Muscle layer of duodenum (tissue), 2 donors: ENCODE data around the gene GRIA1.

Experiments
- H3K27ac ChIP-seq: one replicate; pipeline ENCODE4 v1.7.0; 2013; ENCODE audit warnings: mild to moderate bottlenecking, low read length
- H3K27me3 ChIP-seq: one replicate; pipeline ENCODE4 v1.7.0; 2013; ENCODE audit warnings: low read depth, mild to moderate bottlenecking, control low read depth, low read length
- H3K36me3 ChIP-seq, 2 donors: one replicate each; pipeline ENCODE4 v1.7.0; 2013; ENCODE audit warnings: low read length in 2 of 2, control low read depth in 1 of 2, mild to moderate bottlenecking in 1 of 2; ENCODE audit not compliant: insufficient read depth in 2 of 2, control insufficient read depth in 1 of 2
- H3K4me1 ChIP-seq, 2 donors: one replicate each; pipeline ENCODE4 v1.7.0; 2013; ENCODE audit warnings: low read length in 2 of 2, mild to moderate bottlenecking in 2 of 2, control low read depth in 1 of 2, moderate library complexity in 1 of 2; ENCODE audit not compliant: insufficient read depth in 2 of 2, control insufficient read depth in 1 of 2
- H3K4me3 ChIP-seq, 2 donors: one replicate each; pipeline ENCODE4 v1.7.0; 2013; ENCODE audit warnings: low read length in 2 of 2, low read depth in 1 of 2, mild to moderate bottlenecking in 1 of 2
- H3K9me3 ChIP-seq, 2 donors: one replicate each; pipeline ENCODE4 v1.7.0; 2013; ENCODE audit warnings: low read length in 2 of 2, control low read depth in 1 of 2, mild to moderate bottlenecking in 1 of 2; ENCODE audit not compliant: control insufficient read depth in 1 of 2
- donor health status: healthy.

Gene GRIA1

DNA sequence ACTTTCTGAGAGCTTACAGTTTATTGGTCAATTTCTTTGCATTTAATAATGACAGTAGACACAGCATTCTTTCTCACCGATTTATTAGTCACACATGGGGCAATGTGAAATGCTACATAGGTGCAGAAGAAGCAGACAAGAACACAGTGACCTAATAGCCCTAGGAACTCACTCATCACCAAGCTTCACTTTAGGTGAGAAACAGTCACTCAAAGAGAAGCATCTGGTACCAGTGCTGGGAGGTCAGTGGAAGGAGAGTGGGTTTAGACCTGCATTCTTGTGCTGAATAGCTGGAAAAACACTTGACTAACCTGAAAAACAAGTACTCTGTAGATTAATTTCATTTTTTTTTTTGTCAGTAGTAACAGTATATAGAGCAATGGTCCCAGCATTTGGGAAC lies 179.6 kb downstream of the GRIA1 start:
- H3K27ac ChIP-seq, result no peak overlapping the region
- no peak overlapping the region for H3K4me3 ChIP-seq
- no peaks in the 10 kb centered on the region for H3K4me1 ChIP-seq
- H3K9me3 ChIP-seq, result no peaks in the 10 kb centered on the region
- H3K36me3 ChIP-seq, result no peaks in the 10 kb centered on the region
- H3K27me3 ChIP-seq, result no peaks in the 10 kb centered on the region

- Histone ChIP-seq H3K27me3 (no peaks in the 10 kb centered on the region), H3K36me3 (no peaks in the 10 kb centered on the region), H3K4me3 (no peak overlapping the region), H3K4me1 (no peaks in the 10 kb centered on the region), H3K9me3 (no peaks in the 10 kb centered on the region), H3K27ac (no peak overlapping the region)
These were observed 181.3 kb downstream of the GRIA1 start for GRCh38 chr5:153671653-153672346.

GRCh38 chr5:153672347-153673090 lies 182.0 kb downstream of the GRIA1 start:
- H3K27ac ChIP-seq, result no peak overlapping the region
- H3K4me3 ChIP-seq, result no peak overlapping the region
- H3K27me3 ChIP-seq, result no peaks in the 10 kb centered on the region

GRCh38 chr5:153674356-153674755 lies 183.9 kb downstream of the GRIA1 start:
- Histone ChIP-seq H3K36me3 (no peaks in the 10 kb centered on the region), H3K4me3 (no peak overlapping the region), H3K27ac (no peak overlapping the region), H3K27me3 (no peaks in the 10 kb centered on the region), H3K9me3 (no peaks in the 10 kb centered on the region), H3K4me1 (no peaks in the 10 kb centered on the region)

More at GRCh38 chr5:153672347-153673090, 182.0 kb downstream of the GRIA1 start:
- H3K9me3 ChIP-seq, result no peaks in the 10 kb centered on the region
- no peaks in the 10 kb centered on the region for H3K36me3 ChIP-seq
- no peaks in the 10 kb centered on the region for H3K4me1 ChIP-seq

GRCh38 chr5:153676406-153676805 lies 185.9 kb downstream of the GRIA1 start:
- Histone ChIP-seq H3K9me3 (no peaks in the 10 kb centered on the region), H3K27ac (no peak overlapping the region), H3K4me3 (no peak overlapping the region), H3K4me1 (no peaks in the 10 kb centered on the region), H3K27me3 (no peaks in the 10 kb centered on the region), H3K36me3 (no peaks in the 10 kb centered on the region)

DNA sequence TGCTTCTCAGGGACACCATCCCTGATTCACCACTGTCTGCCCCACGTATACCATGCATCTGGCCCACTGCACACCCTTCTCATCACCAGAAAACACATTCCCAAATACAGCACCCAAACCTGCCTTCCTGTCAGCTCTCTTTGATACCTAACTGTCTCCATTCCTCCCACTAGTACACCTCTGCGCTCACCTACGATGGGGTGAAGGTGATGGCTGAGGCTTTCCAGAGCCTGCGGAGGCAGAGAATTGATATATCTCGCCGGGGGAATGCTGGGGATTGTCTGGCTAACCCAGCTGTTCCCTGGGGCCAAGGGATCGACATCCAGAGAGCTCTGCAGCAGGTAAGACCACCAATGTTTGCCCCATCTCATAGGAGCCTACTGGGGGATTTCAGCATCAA lies 186.4 kb downstream of the GRIA1 start:
- H3K9me3 ChIP-seq, result no peaks in the 10 kb centered on the region
- no peak overlapping the region for H3K4me3 ChIP-seq
- no peaks in the 10 kb centered on the region for H3K4me1 ChIP-seq
- no peaks in the 10 kb centered on the region for H3K27me3 ChIP-seq
- H3K36me3 ChIP-seq, result no peaks in the 10 kb centered on the region
- H3K27ac ChIP-seq, result no peak overlapping the region

DNA sequence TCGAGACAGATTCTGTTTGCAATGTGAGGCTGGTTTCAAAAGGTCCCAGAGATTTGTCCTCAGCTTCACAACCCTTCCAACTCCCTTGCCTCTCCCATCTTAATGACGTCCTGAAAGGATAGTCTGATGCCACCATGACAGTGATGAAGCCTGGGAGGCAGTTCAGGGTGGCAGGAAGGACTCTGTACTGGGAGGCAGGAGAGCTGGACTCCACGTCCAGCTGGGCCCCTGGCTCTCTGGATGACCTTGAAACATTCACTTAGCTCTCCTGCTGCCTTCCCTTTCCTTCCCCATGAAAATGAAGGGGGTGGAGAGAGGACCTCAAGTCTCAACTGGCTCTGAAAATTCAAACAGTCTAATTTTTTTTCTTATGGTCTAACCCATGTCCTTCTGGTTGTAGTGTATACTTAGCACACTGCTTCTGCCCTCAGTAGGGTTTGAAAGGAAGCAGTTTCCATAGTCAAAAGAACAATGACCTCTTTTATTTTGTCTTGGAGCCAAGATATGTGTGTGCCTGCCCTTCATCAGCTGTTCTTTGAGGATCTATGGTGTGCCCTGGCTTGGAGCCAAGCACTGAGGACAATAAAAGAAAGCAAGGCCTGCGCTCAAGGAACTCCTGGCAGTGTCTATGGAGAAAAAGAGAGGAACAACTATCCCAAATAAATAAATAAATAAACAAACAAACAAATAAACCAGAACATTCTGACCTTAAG lies 188.3 kb downstream of the GRIA1 start:
- Histone ChIP-seq H3K4me3 (no peak overlapping the region), H3K27ac (no peak overlapping the region), H3K27me3 (no peaks in the 10 kb centered on the region), H3K9me3 (no peaks in the 10 kb centered on the region), H3K4me1 (no peaks in the 10 kb centered on the region), H3K36me3 (no peaks in the 10 kb centered on the region)

DNA sequence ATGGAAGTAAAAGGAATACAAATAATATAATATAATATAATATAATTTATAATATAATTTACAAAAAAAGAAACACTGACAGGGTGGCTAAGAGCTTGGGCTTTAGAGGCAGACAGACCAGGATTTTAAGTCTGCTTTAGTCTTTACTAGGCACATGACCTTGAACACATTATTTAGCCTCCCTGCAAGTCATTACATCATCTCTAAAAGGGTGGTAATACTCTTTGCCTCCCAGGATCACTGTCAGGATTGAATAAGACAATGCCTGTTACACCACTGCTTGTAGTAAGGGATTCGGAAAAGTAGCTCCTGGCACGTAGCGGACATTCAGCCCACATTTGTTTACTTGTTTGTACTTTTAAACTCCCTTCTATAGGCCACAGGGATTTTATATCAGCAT lies 199.8 kb downstream of the GRIA1 start:
- Histone ChIP-seq H3K27me3 (no peaks in the 10 kb centered on the region), H3K4me3 (no peak overlapping the region), H3K27ac (no peak overlapping the region), H3K4me1 (no peaks in the 10 kb centered on the region), H3K9me3 (no peaks in the 10 kb centered on the region), H3K36me3 (no peaks in the 10 kb centered on the region)

DNA sequence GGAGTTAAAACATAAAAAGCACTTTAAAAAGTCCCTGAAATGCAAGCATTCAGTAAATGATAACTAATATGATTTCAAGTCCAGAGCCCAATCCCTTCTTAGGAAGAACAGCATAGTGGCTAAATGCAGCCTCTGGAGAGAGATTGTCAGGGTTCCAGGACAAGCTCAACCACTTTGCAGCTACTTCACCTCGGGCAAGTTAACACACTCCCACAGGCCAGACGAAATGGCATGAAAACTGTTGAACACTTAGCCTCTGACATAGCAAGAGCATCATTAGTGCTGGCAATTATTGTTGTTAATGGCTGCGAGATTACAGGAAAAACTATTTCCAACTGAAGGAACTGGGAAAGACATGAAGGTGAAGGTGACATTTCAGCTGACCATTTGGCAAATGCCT lies 205.8 kb downstream of the GRIA1 start:
- no peaks in the 10 kb centered on the region for H3K36me3 ChIP-seq
- H3K9me3 ChIP-seq, result no peaks in the 10 kb centered on the region
- no peaks in the 10 kb centered on the region for H3K4me1 ChIP-seq
- no peaks in the 10 kb centered on the region for H3K27me3 ChIP-seq
- no peak overlapping the region for H3K27ac ChIP-seq
- no peak overlapping the region for H3K4me3 ChIP-seq

GRCh38 chr5:153699035-153699434 lies 208.6 kb downstream of the GRIA1 start:
- no peaks in the 10 kb centered on the region for H3K36me3 ChIP-seq
- H3K4me1 ChIP-seq, result no peaks in the 10 kb centered on the region
- no peaks in the 10 kb centered on the region for H3K27me3 ChIP-seq
- no peak overlapping the region for H3K27ac ChIP-seq
- no peaks in the 10 kb centered on the region for H3K9me3 ChIP-seq
- no peak overlapping the region for H3K4me3 ChIP-seq

GRCh38 chr5:153700940-153701339 lies 210.5 kb downstream of the GRIA1 start:
- Histone ChIP-seq H3K27ac (no peak overlapping the region), H3K9me3 (no peaks in the 10 kb centered on the region), H3K4me1 (no peaks in the 10 kb centered on the region), H3K27me3 (no peaks in the 10 kb centered on the region), H3K36me3 (no peaks in the 10 kb centered on the region), H3K4me3 (no peak overlapping the region)
